Panc1 (cell line): ENCODE data around the gene B4GALT3. TPM values are rescaled to one million over a fixed set of nuclear protein-coding genes. Genes with fewer than 3 reads are reported as not detected.

Experiments
- ATAC-seq: fragments of 200-7000 bp; cut with Tn5 transposase; 2 replicates; pipeline ENCODE4 v1.9.1; 2020; ENCODE audit warnings: mild to moderate bottlenecking, moderate library complexity
- BruUV-seq: library from RNA; stranded (reverse); fragments of 400-500 nt; replicated peaks from 2 replicates; lab custom pipeline; 2021; lab: Mats Ljungman, UMichigan
- CTCF ChIA-PET: fragments of 300-600 bp; sonication (Branson Sonifier 250); formaldehyde crosslinking; loops from one replicate; lab custom pipeline; 2022; ENCODE audit warnings: antibody characterized with exemption; lab: Charles Lee
- POLR2A ChIA-PET: fragments of 300-600 bp; sonication (Branson Sonifier 250); formaldehyde crosslinking; loops from one replicate; lab custom pipeline; 2022; ENCODE audit warnings: antibody characterized with exemption; lab: Charles Lee
- DNase-seq: peaks from one replicate; pipeline ENCODE4 v3.0.0-alpha.2; 2010; ENCODE audit warnings: low read depth, low spot score
- H3K27ac ChIP-seq: 2 replicates; pipeline ENCODE4 v1.5.1; 2011; ENCODE audit warnings: mild to moderate bottlenecking, low read length, inconsistent platforms
- H3K27me3 ChIP-seq: fragments of 200-500 bp; sonication (Bioruptor generic); 2 replicates; pipeline ENCODE4 v1.6.0; 2014; ENCODE audit warnings: low read length, inconsistent platforms; ENCODE audit not compliant: control insufficient read depth, insufficient read depth
- H3K36me3 ChIP-seq: fragments of 200-500 bp; sonication (Bioruptor generic); 2 replicates; pipeline ENCODE4 v1.5.1; 2014; ENCODE audit warnings: inconsistent platforms, mild to moderate bottlenecking, low read length, moderate library complexity; ENCODE audit not compliant: control insufficient read depth, insufficient read depth
- H3K4me1 ChIP-seq: 2 replicates; pipeline ENCODE4 v1.5.1; 2011; ENCODE audit warnings: inconsistent platforms, mild to moderate bottlenecking, low read length, moderate library complexity; ENCODE audit not compliant: control insufficient read depth, insufficient read depth
- H3K4me3 ChIP-seq, 2 experiments: 2 replicates each; pipeline ENCODE4 v1.5.1; 2011 to 2012; ENCODE audit warnings: low read depth in 2 of 2, low read length in 2 of 2, mild to moderate bottlenecking in 2 of 2, inconsistent platforms in 1 of 2, moderate library complexity in 1 of 2
- H3K9me3 ChIP-seq: fragments of 200-500 bp; sonication (Bioruptor generic); 2 replicates; pipeline ENCODE4 v1.5.1; 2014; ENCODE audit warnings: low read depth, mild to moderate bottlenecking, inconsistent platforms, low read length, moderate library complexity; ENCODE audit not compliant: control insufficient read depth, insufficient read depth
- POLR2AphosphoS5 ChIP-seq: IDR thresholded peaks from 2 replicates; pipeline ENCODE4 v1.6.1; 2012; ENCODE audit warnings: mild to moderate bottlenecking, low read depth, low read length, moderate library complexity
- SIN3A ChIP-seq: IDR thresholded peaks from 2 replicates; pipeline ENCODE4 v1.6.1; 2012; ENCODE audit warnings: low read depth, mild to moderate bottlenecking, low read length, moderate library complexity, borderline replicate concordance; ENCODE audit not compliant: insufficient read depth
- TCF7L2 ChIP-seq: IDR thresholded peaks from 2 replicates; pipeline ENCODE4 v1.6.1; 2011; ENCODE audit warnings: mild to moderate bottlenecking, low read depth, low read length, inconsistent platforms
- in situ Hi-C: cut with HindIII; loops from 2 replicates; pipeline ENCODE4 v1.10.0; 2016; ENCODE audit warnings: low sequenced_read_pairs, low pct_unique_long_range_greater_than_20kb
- intact Hi-C: fragments of 100-400 bp; cut with micrococcal nuclease; formaldehyde crosslinking; loops from one replicate; pipeline ENCODE4 v1.10.0; 2022; ENCODE audit not compliant: unreplicated experiment
- total RNA-seq: library from RNA; stranded (reverse); gene quantifications from one replicate; pipeline ENCODE4 v1.2.1, GENCODE V29; 2021; ENCODE audit not compliant: unreplicated experiment
- TF ChIP-seq, protein P1 (sequence below): fragments of 450-650 bp; IDR thresholded peaks from 2 replicates; pipeline ENCODE4 v1.5.1; 2017; ENCODE audit warnings: mild to moderate bottlenecking
- TF ChIP-seq, protein P2 (sequence below), 2 experiments: IDR thresholded peaks; 2 replicates each; pipeline ENCODE4 v1.6.1; 2011 to 2012; ENCODE audit warnings: low read depth in 2 of 2, control low read depth in 1 of 2, low read length in 1 of 2, mild to moderate bottlenecking in 1 of 2, moderate library complexity in 1 of 2; ENCODE audit not compliant: insufficient read depth in 1 of 2

Gene B4GALT3
- total RNA-seq, 1 experiment from 2014 or later: 28.6 TPM

DNA sequence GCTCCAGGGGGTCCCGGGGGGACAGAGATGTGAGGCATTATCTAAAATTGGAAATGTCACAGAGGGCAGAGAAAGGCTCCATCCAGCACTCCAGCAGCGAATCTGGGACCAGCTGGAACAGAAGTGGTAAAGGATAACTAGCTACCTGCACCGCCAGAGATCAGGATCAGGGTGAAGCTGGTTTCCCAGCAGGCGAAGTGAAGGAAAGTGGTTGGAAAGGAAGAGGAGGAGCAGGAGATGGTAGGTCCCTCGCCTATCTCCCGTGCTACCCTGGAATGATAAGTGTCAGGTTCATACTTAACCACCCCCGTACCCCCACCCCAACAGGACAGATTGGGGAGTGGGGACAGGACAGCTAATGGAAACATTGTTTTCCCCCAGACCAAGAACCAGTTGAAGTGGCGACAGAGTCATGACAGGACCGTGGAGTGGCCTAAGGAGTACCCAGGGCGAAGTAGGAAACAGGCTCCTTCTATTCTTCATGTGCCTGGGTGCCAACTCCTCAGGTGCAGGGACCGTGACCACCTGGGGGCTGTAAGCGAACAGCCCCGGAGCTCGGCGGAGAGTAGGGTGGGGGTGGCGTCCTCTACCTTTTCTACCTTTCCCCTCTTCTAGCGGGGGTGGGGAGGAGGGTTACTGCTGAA, 717 bp downstream of the B4GALT3 start:
- Histone ChIP-seq H3K9me3 (no peaks in the 10 kb centered on the region), H3K4me1 (peaks cover 10% of the 10 kb centered on the region), H3K27me3 (no peaks in the 10 kb centered on the region), H3K4me3 (peak overlapping the region; percentile 82 to 90), H3K36me3 (peaks cover 22% of the 10 kb centered on the region), H3K27ac (peak overlapping the region; percentile 93)
- no peak for TF ChIP-seq POLR2AphosphoS5
- TF ChIP-seq, protein P1, sequence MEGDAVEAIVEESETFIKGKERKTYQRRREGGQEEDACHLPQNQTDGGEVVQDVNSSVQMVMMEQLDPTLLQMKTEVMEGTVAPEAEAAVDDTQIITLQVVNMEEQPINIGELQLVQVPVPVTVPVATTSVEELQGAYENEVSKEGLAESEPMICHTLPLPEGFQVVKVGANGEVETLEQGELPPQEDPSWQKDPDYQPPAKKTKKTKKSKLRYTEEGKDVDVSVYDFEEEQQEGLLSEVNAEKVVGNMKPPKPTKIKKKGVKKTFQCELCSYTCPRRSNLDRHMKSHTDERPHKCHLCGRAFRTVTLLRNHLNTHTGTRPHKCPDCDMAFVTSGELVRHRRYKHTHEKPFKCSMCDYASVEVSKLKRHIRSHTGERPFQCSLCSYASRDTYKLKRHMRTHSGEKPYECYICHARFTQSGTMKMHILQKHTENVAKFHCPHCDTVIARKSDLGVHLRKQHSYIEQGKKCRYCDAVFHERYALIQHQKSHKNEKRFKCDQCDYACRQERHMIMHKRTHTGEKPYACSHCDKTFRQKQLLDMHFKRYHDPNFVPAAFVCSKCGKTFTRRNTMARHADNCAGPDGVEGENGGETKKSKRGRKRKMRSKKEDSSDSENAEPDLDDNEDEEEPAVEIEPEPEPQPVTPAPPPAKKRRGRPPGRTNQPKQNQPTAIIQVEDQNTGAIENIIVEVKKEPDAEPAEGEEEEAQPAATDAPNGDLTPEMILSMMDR: no peak
- TF ChIP-seq, protein P2, sequence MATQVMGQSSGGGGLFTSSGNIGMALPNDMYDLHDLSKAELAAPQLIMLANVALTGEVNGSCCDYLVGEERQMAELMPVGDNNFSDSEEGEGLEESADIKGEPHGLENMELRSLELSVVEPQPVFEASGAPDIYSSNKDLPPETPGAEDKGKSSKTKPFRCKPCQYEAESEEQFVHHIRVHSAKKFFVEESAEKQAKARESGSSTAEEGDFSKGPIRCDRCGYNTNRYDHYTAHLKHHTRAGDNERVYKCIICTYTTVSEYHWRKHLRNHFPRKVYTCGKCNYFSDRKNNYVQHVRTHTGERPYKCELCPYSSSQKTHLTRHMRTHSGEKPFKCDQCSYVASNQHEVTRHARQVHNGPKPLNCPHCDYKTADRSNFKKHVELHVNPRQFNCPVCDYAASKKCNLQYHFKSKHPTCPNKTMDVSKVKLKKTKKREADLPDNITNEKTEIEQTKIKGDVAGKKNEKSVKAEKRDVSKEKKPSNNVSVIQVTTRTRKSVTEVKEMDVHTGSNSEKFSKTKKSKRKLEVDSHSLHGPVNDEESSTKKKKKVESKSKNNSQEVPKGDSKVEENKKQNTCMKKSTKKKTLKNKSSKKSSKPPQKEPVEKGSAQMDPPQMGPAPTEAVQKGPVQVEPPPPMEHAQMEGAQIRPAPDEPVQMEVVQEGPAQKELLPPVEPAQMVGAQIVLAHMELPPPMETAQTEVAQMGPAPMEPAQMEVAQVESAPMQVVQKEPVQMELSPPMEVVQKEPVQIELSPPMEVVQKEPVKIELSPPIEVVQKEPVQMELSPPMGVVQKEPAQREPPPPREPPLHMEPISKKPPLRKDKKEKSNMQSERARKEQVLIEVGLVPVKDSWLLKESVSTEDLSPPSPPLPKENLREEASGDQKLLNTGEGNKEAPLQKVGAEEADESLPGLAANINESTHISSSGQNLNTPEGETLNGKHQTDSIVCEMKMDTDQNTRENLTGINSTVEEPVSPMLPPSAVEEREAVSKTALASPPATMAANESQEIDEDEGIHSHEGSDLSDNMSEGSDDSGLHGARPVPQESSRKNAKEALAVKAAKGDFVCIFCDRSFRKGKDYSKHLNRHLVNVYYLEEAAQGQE (IDR thresholded peaks at IDR 0.05; ENCODE audit: insufficient read depth in 1 of 2, low read depth in 2 of 2, low read length in 1 of 2): no peak
- no peak for TF ChIP-seq TCF7L2
- BruUV-seq: no TSS peak
- ChIA-PET CTCF (interaction anchor here (1.5 kb wide), 1 partner anchor 11 kb away, joined by 3 read pairs; the partner anchor contains the start of gene PPOX), POLR2A (interaction anchor here (0.5 to 2.0 kb wide), 2 partner anchors 22 to 47 kb away, joined by 5 to 8 read pairs; partner anchors contain the start of gene UFC1)
- in situ Hi-C loops: no loop called here
- intact Hi-C loops: no loop called here
- DNase-seq (no peak), ATAC-seq (peak; percentile 8)

DNA sequence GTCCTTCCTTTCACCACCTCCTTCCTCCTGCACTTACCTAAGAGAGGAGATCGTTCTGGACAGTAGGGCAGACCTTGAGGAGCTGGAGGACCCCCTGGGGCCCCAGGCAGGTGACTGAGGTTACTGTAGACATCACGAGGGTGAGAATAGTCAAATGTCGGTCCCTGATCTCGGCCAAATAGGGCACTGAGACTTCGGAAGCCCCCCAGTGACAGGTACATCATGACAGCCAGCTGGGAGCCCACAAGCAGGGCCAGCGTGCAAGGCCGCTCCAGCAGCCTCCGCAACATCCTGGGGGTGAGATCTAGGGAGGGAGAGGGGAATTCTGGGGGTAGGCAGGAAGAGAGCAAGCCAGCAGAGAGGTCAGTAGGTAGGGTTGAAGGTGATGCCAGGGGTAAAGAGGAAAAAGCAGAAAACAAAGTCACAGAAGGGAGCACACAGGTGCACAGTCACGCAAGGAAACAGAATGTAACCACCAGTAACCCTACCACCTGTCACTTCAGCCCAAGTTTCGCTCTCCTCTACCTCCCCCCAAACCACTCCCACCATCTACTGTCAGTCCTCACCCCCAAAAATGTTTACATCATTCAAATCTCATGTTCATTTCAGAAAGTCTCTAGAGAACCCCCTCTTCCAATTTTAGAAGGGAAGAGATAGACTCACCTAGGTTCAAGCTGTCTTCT, 1.4 kb downstream of the B4GALT3 start:
- BruUV-seq: TSS peak; percentile 67
- H3K9me3 ChIP-seq: no peaks in the 10 kb centered on the region
- no peak for DNase-seq
- TF ChIP-seq, protein P1: no peak
- TF ChIP-seq TCF7L2 (no peak), POLR2AphosphoS5 (no peak), SIN3A (no peak)
- TF ChIP-seq, protein P2 (IDR thresholded peaks at IDR 0.05; ENCODE audit: insufficient read depth in 1 of 2, low read depth in 2 of 2, low read length in 1 of 2): no peak
- peak overlapping the region; percentile 82 to 90 for H3K4me3 ChIP-seq
- H3K36me3 ChIP-seq: peaks cover 25% of the 10 kb centered on the region
- no peak for ATAC-seq
- H3K27ac ChIP-seq: peak overlapping the region; percentile 24; the same call in 1 of the 2 replicates
- peaks cover 10% of the 10 kb centered on the region for H3K4me1 ChIP-seq
- CTCF ChIA-PET: no interaction called here
- H3K27me3 ChIP-seq: no peaks in the 10 kb centered on the region
- POLR2A ChIA-PET: interaction anchor here (2.0 kb wide), 1 partner anchor 21 kb away, joined by 5 read pairs; the partner anchor contains the start of gene UFC1
- in situ Hi-C loops: no loop called here
- intact Hi-C loops: no loop called here
